SHP77 treated with DMSO at 0.1 percent for 48 hours (cell line): Measurements from ENCODE around the gene PTPRT.

Source experiments
- DNase-seq: peaks from one replicate; lab custom pipeline; 2025; lab: John Stamatoyannopoulos, UW

Gene PTPRT

DNA sequence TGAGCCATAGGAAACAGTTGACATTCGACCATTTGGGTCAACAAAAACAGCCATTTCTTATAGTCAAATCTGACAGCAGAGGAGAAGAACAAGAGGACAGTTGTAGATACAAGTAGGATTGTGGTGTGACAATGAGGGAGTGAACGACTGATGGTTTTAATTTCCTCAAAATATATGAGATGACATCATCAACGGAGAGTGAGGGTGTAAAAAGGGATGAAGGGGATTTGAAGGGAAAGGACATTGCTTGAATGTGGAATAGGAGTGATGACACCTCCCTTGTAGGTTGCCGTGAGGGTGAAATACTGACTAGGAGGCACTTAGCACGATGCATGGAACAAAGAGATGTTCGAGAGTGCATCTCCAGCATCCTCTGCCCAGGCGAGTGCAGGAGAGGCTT lies 1071.7 kb downstream of the PTPRT start:
- no peak for DNase-seq

DNA sequence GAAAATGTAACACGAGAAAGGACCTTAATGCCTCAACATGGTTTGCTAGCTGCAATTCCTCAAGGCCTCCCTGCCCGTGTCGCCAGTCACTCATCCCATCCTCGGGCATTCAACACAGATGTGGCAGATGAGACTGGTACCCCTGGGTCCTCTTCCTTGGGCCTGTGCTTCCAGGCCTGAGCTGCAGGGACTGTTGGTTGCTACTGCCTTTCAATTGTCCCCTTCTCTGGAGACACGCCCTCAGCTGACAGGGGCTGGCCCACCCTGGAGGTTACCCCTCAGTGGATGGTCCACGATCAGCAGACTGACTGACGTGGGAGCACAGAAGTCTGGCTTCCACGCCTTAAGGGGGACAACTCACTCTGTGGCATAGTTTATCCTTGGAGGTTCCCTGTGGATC lies 1076.5 kb downstream of the PTPRT start:
- DNase-seq: no peak

DNA sequence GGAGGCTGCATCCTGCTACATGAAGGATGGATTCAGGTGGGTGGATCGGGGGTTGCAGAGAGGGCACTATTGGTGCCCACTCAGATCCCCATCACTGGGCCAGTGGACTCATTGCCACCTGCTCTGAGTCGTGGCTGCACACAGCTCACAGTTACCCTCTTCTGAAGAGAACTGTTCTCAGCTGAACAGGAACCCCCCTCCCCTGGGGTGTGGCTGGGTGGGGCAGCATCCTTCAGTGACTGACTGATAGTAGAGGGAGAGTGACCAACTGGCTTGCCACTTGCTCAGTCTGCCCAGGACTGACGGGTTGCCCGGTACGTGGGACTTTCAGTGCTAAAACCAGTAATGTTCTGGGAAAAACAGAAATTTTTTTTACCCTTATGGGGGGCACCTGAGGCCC lies 1077.5 kb downstream of the PTPRT start:
- DNase-seq: no peak

DNA sequence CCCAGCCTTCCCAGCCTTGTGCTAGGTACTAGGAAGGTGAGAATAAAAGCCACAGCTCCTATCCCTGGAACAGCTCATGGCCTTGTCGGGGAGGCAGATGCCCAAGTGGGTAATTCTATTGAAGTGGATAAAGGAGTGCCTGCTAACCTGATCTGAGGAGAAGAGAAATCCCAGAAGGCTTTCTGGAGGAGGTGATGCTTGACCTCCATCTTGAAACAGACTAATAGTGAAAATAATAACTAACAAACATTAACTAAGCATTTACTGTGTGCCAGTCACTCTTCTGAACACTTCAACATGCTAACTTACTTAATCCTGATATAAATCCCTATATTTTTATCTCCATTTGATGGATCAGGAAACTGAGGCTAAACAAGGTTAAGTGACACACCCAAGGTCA lies 1078.4 kb downstream of the PTPRT start:
- DNase-seq: no peak

DNA sequence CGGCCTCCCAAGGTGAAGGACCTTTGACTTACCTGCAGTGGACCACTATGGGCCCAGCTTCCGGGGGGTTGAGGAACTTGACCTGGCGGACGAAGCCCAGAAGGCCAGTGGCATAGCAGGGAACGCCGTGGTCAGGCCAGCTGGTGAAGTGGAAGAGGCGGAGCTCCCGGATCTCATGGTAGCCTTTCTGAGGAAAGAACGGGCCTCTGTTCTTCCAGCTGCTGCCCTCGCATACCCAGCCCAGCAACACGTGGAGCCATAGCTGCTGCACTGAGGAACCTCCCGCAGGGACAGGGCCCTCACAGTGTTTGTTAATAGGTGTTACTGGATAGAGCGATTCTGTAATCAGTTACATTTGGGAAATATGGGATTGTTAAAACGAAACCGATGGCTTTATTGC lies 1079.4 kb downstream of the PTPRT start:
- no peak for DNase-seq

DNA sequence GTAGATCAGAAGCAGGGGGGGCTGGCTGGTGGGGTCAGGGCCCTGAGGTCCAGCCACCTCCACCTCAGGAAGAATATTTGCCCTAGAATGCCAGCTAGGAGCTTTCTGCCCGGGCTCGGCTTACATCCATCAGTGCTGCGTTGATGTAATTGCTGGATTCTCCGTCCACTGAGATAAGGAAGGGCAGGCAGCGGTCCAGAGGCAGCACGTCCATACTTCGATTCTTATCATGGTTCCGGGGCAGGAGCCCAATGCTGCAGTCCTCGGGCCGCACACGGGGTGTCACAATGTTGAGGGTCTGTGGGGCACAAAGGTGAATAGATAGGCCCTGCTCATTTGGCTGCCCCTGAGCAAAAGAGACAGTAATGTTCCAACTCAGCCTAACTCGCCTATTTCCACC lies 1087.7 kb downstream of the PTPRT start:
- no peak for DNase-seq

DNA sequence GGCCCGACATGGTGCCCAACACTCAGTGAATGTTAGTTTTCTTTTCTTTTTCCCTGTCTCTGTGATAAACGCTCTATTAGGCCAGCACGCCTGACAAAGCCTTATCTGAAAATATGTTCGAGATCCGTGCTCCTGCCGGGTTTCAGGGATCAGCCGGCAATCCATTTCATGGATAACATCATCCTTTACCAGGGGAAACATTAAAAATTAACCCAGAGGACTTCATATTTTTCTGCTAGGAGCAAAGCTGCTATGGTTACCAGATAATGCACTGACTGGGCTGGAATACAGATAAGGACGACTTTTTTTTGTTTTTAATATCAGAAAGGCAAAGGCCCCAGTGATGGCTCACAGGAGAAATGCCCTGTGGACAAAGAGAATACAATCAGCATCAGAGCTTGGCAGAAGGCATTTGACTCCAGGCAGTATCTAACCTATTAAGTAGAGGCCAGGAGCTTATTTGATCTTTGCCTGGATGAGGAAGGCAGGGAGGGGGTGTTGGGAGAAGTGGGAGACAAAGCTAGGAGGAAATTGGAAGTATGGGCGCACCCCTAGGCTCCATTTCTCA lies 1089.5 kb downstream of the PTPRT start:
- DNase-seq: no peak

DNA sequence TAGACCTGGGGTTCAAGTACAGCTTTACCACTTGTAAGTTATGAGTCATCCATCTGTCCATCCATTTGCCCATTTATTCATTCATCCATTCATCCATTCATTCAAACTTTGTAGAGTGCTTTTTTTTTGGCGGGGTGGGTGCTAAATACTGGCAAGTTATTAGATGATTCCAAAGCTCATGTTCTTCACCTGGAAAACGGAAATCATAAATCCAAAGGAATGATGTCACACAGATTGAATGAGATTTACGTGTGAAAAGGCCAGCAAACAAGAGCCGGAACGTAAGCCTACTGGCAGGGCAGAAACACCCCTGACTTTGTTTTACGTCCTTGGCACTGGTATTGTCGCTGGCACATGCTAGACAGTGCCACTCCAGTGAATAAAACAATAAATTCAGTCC lies 1090.6 kb downstream of the PTPRT start:
- peak; percentile 83 for DNase-seq

DNA sequence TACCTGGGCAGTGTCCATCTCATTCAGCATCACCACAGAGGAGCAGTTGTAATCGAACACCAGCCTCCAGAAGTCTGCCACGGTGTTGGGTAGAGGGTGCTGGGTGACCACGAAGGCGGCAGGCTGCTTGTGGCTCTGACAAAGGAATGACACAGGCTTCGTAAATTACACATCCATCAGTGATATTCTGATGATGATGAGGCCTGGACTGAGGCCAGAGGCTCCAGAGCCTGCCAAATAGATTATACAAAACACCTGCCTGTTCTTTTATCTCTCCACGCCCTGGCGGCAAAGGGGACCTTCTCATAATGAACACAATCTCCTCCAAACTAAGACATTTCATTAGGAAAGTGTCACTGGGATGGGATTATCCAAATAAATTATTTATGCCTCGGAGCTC lies 1091.3 kb downstream of the PTPRT start:
- DNase-seq: peak; percentile 85

DNA sequence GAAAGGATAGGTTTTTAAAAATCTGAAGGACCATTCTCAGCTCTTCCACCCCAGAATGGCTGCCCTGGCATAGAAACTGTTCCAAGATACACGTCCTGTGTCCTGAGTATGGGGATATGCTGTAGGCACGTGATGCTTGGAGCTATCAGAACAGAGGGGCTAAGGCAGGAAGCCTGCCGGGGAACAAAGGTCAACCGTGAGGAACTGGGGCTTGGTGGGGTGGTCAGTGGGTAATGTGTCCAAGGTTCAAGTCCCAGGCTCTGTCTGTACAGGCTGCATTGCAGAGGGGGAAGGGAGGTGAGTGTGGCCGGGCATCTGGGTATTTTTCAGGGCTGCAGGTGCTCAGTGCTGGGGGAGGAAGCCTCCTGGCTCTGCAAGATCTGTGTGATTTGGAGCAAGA lies 1092.0 kb downstream of the PTPRT start:
- DNase-seq: no peak

DNA sequence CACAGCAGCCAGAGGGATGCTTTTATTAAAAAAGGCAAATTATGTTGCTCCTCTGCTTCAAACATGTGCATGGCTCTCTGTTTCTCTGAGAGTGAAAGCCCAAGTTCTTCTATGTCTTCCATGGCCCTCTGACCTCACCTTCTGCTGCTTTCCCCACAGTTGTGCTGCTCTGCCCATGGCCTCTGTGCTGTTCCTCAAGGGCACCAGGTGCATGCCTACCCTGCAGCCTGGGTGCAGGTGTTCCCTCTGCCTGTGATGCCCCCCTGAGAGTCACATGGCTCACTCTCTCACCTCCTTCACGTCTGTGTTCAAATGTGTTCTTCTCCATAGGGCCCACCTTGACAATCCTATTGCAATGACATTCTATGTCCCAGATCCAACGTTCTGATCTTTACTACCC lies 1094.5 kb downstream of the PTPRT start:
- DNase-seq: no peak

DNA sequence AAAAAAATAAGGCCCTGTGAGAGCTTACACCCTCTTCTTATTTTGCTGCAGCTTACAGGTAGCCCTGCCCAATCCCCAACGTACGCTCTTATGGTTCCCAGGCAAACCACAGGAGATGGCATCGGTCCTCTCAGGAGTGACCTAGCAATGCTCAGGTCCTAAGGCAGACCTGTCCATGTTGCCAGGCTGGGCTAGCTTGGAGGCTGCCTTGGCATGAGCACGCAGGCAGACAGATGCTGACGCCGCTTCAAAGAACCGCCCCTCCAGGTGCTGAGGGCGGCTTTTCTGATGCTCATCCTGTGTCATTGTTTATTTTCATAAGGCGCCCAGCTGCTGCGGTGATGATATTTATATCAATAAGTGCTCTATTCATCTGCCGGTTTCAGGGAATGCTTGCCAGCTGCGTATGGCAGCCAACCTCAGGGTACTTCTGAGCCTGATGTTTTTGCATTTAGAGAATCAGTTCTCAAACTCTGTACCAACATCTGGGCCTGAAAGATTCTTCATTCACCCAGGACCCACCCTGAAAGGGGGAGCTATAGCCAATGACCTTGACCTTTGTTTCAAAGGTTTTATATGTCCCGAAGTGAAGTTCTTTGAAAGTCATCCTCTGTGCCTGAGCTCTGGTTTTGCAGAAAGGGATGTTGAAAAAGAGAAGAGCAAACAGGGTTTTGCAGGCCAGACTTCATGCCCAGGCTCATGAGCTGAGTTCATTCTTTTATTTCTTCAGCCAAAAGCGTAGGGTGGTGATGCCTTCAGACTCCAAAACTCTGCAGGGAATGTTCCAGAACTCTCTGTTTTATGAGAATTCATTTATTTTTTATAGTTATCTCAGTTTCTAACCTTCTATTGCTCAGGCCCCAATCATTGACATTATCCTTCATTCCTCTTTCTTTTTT lies 1095.9 kb downstream of the PTPRT start:
- peak; percentile 95 for DNase-seq

DNA sequence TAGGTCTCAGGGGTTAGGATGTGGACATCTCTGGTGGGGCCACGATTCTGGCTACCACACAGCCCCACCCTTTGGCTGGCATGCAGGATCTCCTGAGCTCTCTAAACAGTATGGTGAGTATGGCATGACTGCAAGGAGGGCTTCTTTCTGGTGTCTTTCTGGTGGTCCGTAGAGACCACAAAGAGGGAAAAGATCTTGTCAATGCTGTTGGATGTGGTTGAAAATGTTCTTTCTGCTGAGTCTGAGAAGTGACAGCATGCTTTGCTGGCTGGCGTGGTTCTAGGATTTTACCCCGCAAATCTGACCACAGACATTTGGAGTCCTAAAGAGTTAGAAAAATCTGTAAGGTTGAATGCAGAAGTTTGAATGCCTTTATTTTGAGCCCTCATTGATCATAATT lies 1096.7 kb downstream of the PTPRT start:
- DNase-seq: no peak

DNA sequence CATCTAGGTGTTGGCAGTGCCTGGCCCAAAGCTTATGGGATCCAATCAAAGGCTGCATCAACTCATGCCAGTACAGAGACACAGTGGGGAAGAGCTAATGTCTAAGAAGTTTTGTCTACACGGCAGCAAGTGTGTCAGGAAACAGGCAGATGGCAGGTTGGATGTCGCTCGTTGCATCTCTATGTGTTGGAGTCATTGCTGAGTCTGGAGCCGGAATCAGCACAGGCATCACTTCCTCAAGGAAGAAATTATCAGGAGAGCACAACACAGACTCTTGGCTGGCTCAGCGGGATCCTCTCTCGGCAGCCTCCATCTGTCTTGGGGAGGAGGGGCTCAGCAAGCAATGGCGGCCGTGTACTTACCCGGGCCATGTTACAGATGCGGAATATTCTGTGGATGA lies 1104.3 kb downstream of the PTPRT start:
- no peak for DNase-seq

DNA sequence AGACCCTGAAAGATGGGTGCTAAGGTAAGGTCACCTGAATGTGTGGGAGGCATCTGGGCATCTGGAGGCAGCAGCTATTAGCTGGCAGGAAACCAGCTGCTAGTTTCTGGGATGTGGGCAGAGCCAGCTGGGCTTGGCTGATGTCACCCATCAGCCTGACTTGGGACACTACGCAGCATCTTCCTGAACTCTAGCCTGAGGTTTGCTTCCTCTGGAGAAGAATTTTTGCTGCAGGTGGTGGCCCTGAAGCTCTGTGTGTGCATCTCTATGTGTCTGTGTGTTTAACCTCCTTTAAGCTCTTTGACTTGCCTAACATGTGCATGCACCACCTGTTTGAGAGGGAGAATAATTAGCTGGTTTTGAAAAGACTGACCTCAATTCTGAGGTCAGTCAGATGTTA lies 1106.4 kb downstream of the PTPRT start:
- DNase-seq: peak; percentile 45

DNA sequence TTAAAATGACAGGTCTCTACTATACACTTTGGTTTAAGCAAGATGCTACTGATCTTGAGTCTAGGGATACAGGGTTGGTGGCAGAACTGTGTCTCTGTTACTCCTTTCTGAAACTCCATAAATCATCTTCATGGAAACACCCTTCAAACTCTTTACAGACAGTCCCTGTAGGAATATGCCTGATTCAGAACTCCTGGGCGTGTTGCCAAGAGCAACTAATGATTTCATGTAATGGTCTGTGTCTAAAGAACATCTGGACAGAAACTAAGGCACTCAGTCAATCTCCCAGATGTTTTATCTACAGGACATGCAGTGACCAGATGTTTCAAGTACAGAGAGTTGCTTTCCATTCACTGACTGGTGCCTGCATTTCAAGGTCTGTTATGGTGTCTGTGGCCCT lies 1107.1 kb downstream of the PTPRT start:
- peak; percentile 68 for DNase-seq

DNA sequence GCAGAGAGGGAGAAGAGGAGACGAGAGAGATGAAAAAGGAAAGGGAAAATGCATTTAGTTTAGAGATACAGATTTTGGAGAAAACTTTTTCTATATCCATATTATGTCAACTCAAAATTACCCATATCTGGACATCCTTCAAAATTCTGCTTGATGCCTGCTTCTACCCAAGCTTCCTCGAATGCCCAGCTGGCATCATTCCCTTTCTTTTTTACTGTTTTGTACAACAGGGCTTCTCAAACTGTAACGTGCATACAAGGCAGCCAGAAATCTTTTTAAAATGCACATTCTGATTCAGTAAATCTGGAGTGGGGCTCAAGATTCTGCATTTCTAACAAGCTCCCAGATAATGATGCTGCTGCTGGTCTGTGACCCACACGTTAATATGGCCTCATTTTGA lies 1108.8 kb downstream of the PTPRT start:
- no peak for DNase-seq

DNA sequence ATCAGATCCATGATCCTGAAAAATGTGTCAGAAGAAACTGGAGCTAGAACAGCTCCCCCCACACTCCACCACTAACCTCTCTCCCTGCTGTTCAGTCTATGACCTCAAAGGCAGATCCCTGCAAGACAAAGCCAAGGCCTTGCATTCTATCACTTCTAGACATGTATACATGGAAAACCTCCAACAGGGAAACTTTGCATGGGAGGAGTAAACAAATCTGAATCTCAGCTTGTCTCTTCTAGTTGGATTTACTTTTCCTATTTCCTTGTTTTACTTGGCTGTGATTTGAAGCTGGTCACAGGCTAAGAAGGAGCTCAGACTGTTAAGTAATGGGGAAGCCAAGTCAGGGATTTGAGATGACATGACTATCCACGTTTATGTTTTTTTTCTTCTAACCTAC lies 1114.8 kb downstream of the PTPRT start:
- no peak for DNase-seq

DNA sequence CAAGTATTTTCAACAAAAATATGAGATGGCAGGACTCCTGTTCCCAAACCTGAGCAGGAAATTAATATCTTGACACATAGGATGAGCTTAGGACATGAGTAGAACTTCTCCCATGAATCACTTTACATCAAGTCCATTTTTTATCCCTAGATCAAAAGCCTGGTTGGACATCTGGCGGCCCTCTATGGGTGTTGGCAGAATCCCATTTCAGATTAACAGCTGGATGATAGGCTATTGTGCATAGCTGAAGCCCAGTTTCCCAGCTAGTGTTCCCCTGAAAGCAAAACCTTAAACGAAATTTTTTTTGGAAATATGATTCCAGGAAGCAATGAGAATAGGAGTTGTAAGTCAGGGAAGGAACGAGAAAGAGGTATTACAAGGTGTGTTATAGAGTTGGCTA lies 1122.1 kb downstream of the PTPRT start:
- no peak for DNase-seq

DNA sequence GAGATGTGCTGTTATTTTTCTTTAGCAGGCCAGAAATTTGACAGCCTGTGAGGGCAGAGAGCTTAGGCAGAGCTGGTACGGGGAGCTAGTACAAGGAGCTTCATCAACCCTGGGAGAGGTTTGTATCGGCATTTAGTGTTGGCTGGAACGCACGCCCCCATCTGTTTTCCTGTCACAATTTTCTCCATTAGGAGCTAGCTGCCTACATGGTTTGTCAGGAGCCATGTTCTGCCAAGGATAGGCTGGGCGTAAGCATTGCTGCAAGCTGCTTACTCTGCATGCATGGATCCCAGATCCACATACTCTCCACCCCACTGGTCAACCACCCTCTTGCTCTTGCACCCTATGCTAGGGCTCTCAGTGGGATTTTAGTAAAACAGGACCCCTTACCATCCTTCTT lies 1122.5 kb downstream of the PTPRT start:
- DNase-seq: no peak

DNA sequence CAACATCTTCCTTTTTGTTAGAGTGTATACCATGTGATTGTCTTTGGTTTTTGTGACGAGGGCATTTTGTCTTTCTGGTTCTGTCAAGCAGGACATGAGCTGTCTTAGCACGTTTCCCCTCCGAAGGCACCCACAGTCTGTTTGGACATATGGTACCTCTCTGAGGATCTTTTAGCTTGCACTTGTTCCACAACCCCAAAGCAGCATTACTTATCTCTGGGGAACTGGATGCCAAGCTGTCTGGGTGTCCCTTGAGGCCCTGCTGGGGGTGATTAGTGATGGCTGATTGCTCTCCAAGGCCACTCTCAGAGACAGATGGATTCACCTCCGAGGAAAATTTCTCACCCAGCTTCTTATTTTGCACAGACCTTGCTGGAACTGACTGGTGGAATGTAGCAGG lies 1126.6 kb downstream of the PTPRT start:
- DNase-seq: no peak

DNA sequence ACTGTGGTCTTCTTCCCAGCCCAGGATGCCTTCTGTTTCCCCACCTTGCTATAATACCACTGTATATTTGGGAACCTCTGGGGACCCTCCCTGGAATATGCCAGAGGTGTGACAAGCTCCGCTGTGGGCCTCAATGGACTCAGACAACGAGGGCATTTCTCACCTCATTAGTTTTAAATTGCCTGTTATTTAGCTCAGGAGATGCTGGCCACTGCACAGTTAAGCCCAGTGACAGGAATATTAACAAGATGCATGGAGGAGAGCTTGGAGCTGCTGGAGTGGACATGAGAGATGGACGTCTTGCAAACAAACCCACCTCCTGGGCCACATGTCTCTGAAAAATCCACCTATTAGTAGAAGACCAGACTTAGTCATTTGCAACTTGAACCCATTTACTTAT lies 1136.4 kb downstream of the PTPRT start:
- DNase-seq: no peak

DNA sequence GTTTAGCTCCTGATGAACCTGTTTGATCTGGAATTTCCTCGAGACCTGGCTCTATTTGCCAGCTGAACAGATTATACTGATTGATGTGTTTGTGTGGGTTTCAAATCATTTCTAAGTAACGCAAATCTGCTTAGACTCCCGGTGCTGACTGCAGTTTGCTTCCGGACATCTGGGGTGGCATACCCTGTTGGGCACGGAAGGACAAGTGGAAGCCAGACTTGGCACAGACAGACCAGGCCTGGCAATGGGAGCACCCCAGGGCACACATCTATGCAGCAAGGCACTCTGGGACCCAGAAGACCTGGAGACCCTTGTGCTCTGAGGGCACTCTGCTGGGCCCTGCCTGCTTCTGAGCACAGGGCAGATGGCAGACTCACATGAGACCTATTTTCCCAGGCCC lies 1137.8 kb downstream of the PTPRT start:
- no peak for DNase-seq
